ENCODE results near the gene RET. TPM values are rescaled to one million over a fixed set of nuclear protein-coding genes. Genes with fewer than 3 reads are reported as not detected.

Gene RET
- total and polyA plus RNA-seq, 2 of the 8 experiments (the other 6 are each of a cell fraction or from before 2014, with no cell fraction given): 6.7 to 8.4 TPM

DNA sequence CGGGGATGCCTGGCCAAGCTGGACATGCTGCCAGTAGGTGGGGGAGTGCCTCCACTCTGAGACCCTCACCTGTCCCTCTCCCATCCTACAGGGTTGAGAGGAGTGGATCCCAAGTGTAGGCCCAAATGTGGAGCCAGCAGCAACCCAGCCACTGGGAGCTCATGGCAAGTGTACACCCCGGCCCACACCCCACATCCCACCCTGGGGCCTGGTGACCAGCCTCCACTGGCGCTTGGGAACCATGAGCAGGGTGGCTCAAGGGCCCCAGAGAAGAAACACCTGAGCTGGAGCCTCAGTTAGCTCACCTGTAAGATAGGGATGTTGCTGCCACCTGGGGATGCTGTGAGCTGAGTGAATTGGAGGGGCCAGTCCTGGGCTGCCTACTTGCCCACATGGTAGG lies 10.4 kb upstream of the RET start:
- H4K91ac ChIP-seq (replicated peaks; ENCODE audit: insufficient read length, low read length): no peak overlapping the region
- TF ChIP-seq EP300 (IDR thresholded peaks at IDR 0.05; ENCODE audit: borderline replicate concordance in 1 of 2, low read depth in 2 of 2, low read length in 2 of 2): no peak
- TF ChIP-seq SP4 (IDR thresholded peaks at IDR 0.05; ENCODE audit: low read length): no peak
- TF ChIP-seq, protein P1, sequence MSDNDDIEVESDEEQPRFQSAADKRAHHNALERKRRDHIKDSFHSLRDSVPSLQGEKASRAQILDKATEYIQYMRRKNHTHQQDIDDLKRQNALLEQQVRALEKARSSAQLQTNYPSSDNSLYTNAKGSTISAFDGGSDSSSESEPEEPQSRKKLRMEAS (IDR thresholded peaks at IDR 0.05): no peak
- TF ChIP-seq JUND (IDR thresholded peaks at IDR 0.05; ENCODE audit: low read length): no peak
- no peak for TF ChIP-seq CHD2 (IDR thresholded peaks at IDR 0.05; ENCODE audit: low read length)
- TF ChIP-seq SP2 (IDR thresholded peaks at IDR 0.05; ENCODE audit: low read length): no peak
- TF ChIP-seq, protein P2, sequence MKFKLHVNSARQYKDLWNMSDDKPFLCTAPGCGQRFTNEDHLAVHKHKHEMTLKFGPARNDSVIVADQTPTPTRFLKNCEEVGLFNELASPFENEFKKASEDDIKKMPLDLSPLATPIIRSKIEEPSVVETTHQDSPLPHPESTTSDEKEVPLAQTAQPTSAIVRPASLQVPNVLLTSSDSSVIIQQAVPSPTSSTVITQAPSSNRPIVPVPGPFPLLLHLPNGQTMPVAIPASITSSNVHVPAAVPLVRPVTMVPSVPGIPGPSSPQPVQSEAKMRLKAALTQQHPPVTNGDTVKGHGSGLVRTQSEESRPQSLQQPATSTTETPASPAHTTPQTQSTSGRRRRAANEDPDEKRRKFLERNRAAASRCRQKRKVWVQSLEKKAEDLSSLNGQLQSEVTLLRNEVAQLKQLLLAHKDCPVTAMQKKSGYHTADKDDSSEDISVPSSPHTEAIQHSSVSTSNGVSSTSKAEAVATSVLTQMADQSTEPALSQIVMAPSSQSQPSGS (IDR thresholded peaks at IDR 0.05; ENCODE audit: low read length): no peak
- no peak for TF ChIP-seq POLR2AphosphoS5 (IDR thresholded peaks at IDR 0.05; ENCODE audit: low read depth, low read length)
- TF ChIP-seq HDAC6 (IDR thresholded peaks at IDR 0.05; ENCODE audit: low read depth, low read length): no peak
- TF ChIP-seq KDM5A (IDR thresholded peaks at IDR 0.05; ENCODE audit: low read length): no peak
- TF ChIP-seq SIRT6 (IDR thresholded peaks at IDR 0.05; ENCODE audit: low read length): no peak
- no peak for TF ChIP-seq TAF7 (optimal IDR thresholded peaks at IDR 0.05; ENCODE audit: borderline replicate concordance, low read depth, low read length)
- no peak for TF ChIP-seq CTBP2 (IDR thresholded peaks at IDR 0.05; ENCODE audit: borderline replicate concordance, insufficient read depth, insufficient read length, low read length)

More for the DNA sequence above, 10.4 kb upstream of the RET start:
- no peaks in the 10 kb centered on the region for H3K9me3 ChIP-seq (ENCODE audit: insufficient read depth in 2 of 2, low read depth in 1 of 2, low read length in 1 of 2)
- no peak overlapping the region for H3K27ac ChIP-seq (ENCODE audit: low read depth, low read length)
- no peaks in the 10 kb centered on the region for H3K79me2 ChIP-seq (ENCODE audit: control insufficient read depth in 1 of 2, insufficient read depth in 2 of 2, low read length in 2 of 2)
- no peak overlapping the region for H3K4ac ChIP-seq (replicated peaks; ENCODE audit: insufficient read length, low read depth, low read length)
- no peak overlapping the region for H4K5ac ChIP-seq (ENCODE audit: insufficient read length, low read depth, low read length)
- H3K36me3 ChIP-seq (ENCODE audit: control insufficient read depth in 2 of 4, insufficient read depth in 4 of 4, low read length in 3 of 4): no peaks in the 10 kb centered on the region
- H4K20me1 ChIP-seq (replicated peaks in 1 of 2; ENCODE audit: control insufficient read depth in 1 of 2, insufficient read depth in 2 of 2, low read length in 2 of 2): no peaks in the 10 kb centered on the region
- no peak overlapping the region for H2AK5ac ChIP-seq (ENCODE audit: low read depth, low read length)
- no peak overlapping the region for H2BK15ac ChIP-seq (ENCODE audit: low read length)
- H3K4me2 ChIP-seq (ENCODE audit: insufficient read depth in 1 of 2, low read depth in 2 of 2, low read length in 2 of 2): no peak overlapping the region
- no peak overlapping the region for H3K4me3 ChIP-seq (ENCODE audit: extremely low read depth in 1 of 4, insufficient read depth in 2 of 4, low read depth in 3 of 4, low read length in 4 of 4)
- no peak for DNase-seq (ENCODE audit: low read depth in 1 of 2, low spot score in 2 of 2)
- no peak overlapping the region for H3K18ac ChIP-seq (ENCODE audit: extremely low read depth, low read length)
- H3K79me1 ChIP-seq (ENCODE audit: low read depth, low read length): no peaks in the 10 kb centered on the region; the same call in 1 of the 2 replicates
- FAIRE-seq: no peak
- H3K4me1 ChIP-seq (replicated peaks in 1 of 4; ENCODE audit: control insufficient read depth in 3 of 4, insufficient read depth in 4 of 4, low read length in 3 of 4): peaks cover 0 to 8% (median 5%) of the 10 kb centered on the region in 4 experiments; a peak in 4 of 7 replicates
- no peak overlapping the region for H3K9ac ChIP-seq (replicated peaks in 1 of 4; ENCODE audit: extremely low read depth in 1 of 4, low read depth in 3 of 4, low read length in 3 of 4)
- H2AFZ ChIP-seq (ENCODE audit: low read length): no peak overlapping the region
- H3K23me2 ChIP-seq (ENCODE audit: low read depth, low read length): no peaks in the 10 kb centered on the region
- no peak overlapping the region for H3K56ac ChIP-seq (replicated peaks; ENCODE audit: insufficient read length, low read depth, low read length)
- H2BK120ac ChIP-seq (replicated peaks; ENCODE audit: low read depth, low read length): no peak overlapping the region
- POLR2A ChIA-PET (ENCODE audit: partially characterized antibody): no interaction called here
- no peak overlapping the region for H2BK20ac ChIP-seq (ENCODE audit: low read length)
- H3K14ac ChIP-seq (ENCODE audit: insufficient read length): no peak overlapping the region
- H4K8ac ChIP-seq (ENCODE audit: extremely low read depth, insufficient read depth, low read length): no peak overlapping the region
- 65% methylated on average over 2 of the region's 3 CpGs; no CpG with 5 or more reads in 1 of the 2 experiments for WGBS, 2 experiments (ENCODE audit: extremely low coverage in 1 of 2, insufficient coverage in 1 of 2, insufficient read length in 1 of 2, insufficient replicate concordance in 2 of 2, low coverage in 1 of 2, low lambda C conversion rate in 2 of 2, missing lambda C conversion rate in 1 of 2)
- H3K27me3 ChIP-seq (replicated peaks in 1 of 4; ENCODE audit: control insufficient read depth in 3 of 4, extremely low read depth in 1 of 4, insufficient read depth in 3 of 4, low read length in 3 of 4): no peaks in the 10 kb centered on the region; a peak in 1 of 7 replicates
- CTCF ChIA-PET (ENCODE audit: partially characterized antibody): interaction anchor here (0.8 to 9.6 kb wide), 7 partner anchors 11 to 202 kb away, joined by 3 to 100 read pairs (median 3); partner anchors contain the start of gene RET
- H2BK5ac ChIP-seq (ENCODE audit: low read depth, low read length): no peak overlapping the region
- no peak overlapping the region for H3K23ac ChIP-seq (ENCODE audit: insufficient read length)
- H2BK12ac ChIP-seq (ENCODE audit: low read depth, low read length): no peak overlapping the region

Measured in H1 (cell line).